ENCODE measurements around the gene LHFPL3. TPM values are rescaled to one million over a fixed set of nuclear protein-coding genes. Genes with fewer than 3 reads are reported as not detected.

LHFPL3 gene
- total and polyA plus RNA-seq, 9 donors: 0.04 to 0.53 (median 0.27) TPM; not detected in 4

GRCh38 chr7:104767826-104768536 is 439.6 kb downstream of the LHFPL3 start:
- H3K4me1 ChIP-seq (ENCODE audit: insufficient read depth): no peaks in the 10 kb centered on the region

GRCh38 chr7:104772405-104773345 is 444.3 kb downstream of the LHFPL3 start:
- no peaks in the 10 kb centered on the region for H3K27me3 ChIP-seq
- H3K4me3 ChIP-seq: no peak overlapping the region
- 30 to 38% (median 37%) methylated on average over 10 of the region's 10 CpGs for WGBS, 3 donors
- TF ChIP-seq EP300 (IDR thresholded peaks at IDR 0.05): no peak
- no peak for TF ChIP-seq CTCF (IDR thresholded peaks at IDR 0.05)
- no peak for TF ChIP-seq POLR2A (IDR thresholded peaks at IDR 0.05)
- H3K27ac ChIP-seq: no peak overlapping the region
- intact Hi-C loops (cut with DNase I): no loop called here
- H3K9me3 ChIP-seq: no peaks in the 10 kb centered on the region
- DNase-seq: no peak
- H3K4me1 ChIP-seq (ENCODE audit: insufficient read depth): no peaks in the 10 kb centered on the region
- H3K36me3 ChIP-seq: no peaks in the 10 kb centered on the region

More at GRCh38 chr7:104767826-104768536, 439.6 kb downstream of the LHFPL3 start:
- intact Hi-C loops (cut with DNase I): no loop called here
- Histone ChIP-seq H3K27ac (no peak overlapping the region), H3K27me3 (no peaks in the 10 kb centered on the region), H3K4me3 (no peak overlapping the region), H3K36me3 (no peaks in the 10 kb centered on the region), H3K9me3 (no peaks in the 10 kb centered on the region)
- 28 to 31% (median 28%) methylated on average over 4 of the region's 4 CpGs for WGBS, 3 donors
- DNase-seq: no peak
- TF ChIP-seq CTCF (IDR thresholded peaks at IDR 0.05) (no peak), POLR2A (IDR thresholded peaks at IDR 0.05) (no peak), EP300 (IDR thresholded peaks at IDR 0.05) (no peak)

- intact Hi-C loops (cut with DNase I): no loop called here
- TF ChIP-seq CTCF (IDR thresholded peaks at IDR 0.05) (no peak), EP300 (IDR thresholded peaks at IDR 0.05) (no peak), POLR2A (IDR thresholded peaks at IDR 0.05) (no peak)
- Histone ChIP-seq H3K4me3 (no peak overlapping the region), H3K27ac (no peak overlapping the region), H3K36me3 (no peaks in the 10 kb centered on the region), H3K9me3 (no peaks in the 10 kb centered on the region), H3K4me1 (ENCODE audit: insufficient read depth) (no peaks in the 10 kb centered on the region), H3K27me3 (no peaks in the 10 kb centered on the region)
- no peak for DNase-seq
- 73 to 94% (median 87%) methylated on average over 5 of the region's 5 CpGs for WGBS, 3 donors
Measured at GRCh38 chr7:104773796-104774195, 445.4 kb downstream of the LHFPL3 start.

GRCh38 chr7:104775531-104775930 is 447.1 kb downstream of the LHFPL3 start:
- Histone ChIP-seq H3K4me1 (ENCODE audit: insufficient read depth) (no peaks in the 10 kb centered on the region), H3K36me3 (no peaks in the 10 kb centered on the region), H3K9me3 (no peaks in the 10 kb centered on the region), H3K27ac (no peak overlapping the region), H3K4me3 (no peak overlapping the region), H3K27me3 (no peaks in the 10 kb centered on the region)
- TF ChIP-seq POLR2A (IDR thresholded peaks at IDR 0.05) (no peak), EP300 (IDR thresholded peaks at IDR 0.05) (no peak), CTCF (IDR thresholded peaks at IDR 0.05) (no peak)
- no peak for DNase-seq
- intact Hi-C loops (cut with DNase I): no loop called here
